SK-N-SH treated with all-trans-retinoic acid at 6 μM for 48 hours (cell line): ENCODE measurements around the gene TSPO.

Source experiments
- ATAC-seq: fragments of 200-7000 bp; cut with Tn5 transposase; 3 replicates; pipeline ENCODE4 v1.9.1; 2020; ENCODE audit warnings: mild to moderate bottlenecking, moderate library complexity
- ARNTL ChIP-seq: fragments of 450-650 bp; formaldehyde crosslinking; IDR thresholded peaks from 2 replicates; pipeline ENCODE4 v1.5.0; 2020; ENCODE audit warnings: low read depth, mild to moderate bottlenecking, moderate library complexity, borderline replicate concordance
- BACH2 ChIP-seq: fragments of 250-450 bp; sonication (Bioruptor Pico); IDR thresholded peaks from 2 replicates; pipeline ENCODE4 v1.9.0; 2021; ENCODE audit warnings: mild to moderate bottlenecking, borderline replicate concordance
- CSDC2 ChIP-seq: fragments of 250-450 bp; sonication (Bioruptor Pico); IDR thresholded peaks from 2 replicates; pipeline ENCODE4 v1.5.0; 2020; ENCODE audit warnings: mild to moderate bottlenecking, moderate library complexity
- ESRRG ChIP-seq: fragments of 250-450 bp; sonication (Bioruptor Pico); IDR thresholded peaks from 2 replicates; pipeline ENCODE4 v1.6.1; 2021; ENCODE audit warnings: mild to moderate bottlenecking
- GLIS3 ChIP-seq: fragments of 250-450 bp; sonication (Bioruptor Pico); IDR thresholded peaks from 2 replicates; pipeline ENCODE4 v1.5.0; 2020; ENCODE audit warnings: mild to moderate bottlenecking, moderate library complexity
- ISL1 ChIP-seq: fragments of 250-450 bp; sonication (Bioruptor Pico); IDR thresholded peaks from 2 replicates; pipeline ENCODE4 v2.1.2; 2022; ENCODE audit warnings: mild to moderate bottlenecking, moderate library complexity
- OSR1 ChIP-seq: fragments of 250-450 bp; sonication (Bioruptor Pico); IDR thresholded peaks from 2 replicates; pipeline ENCODE4 v1.8.0; 2022; ENCODE audit warnings: moderate library complexity, mild to moderate bottlenecking, inconsistent platforms
- PATZ1 ChIP-seq: fragments of 250-450 bp; sonication (Bioruptor Pico); IDR thresholded peaks from 2 replicates; pipeline ENCODE4 v1.8.0; 2020; ENCODE audit warnings: mild to moderate bottlenecking, moderate library complexity, borderline replicate concordance
- POU6F1 ChIP-seq: fragments of 250-450 bp; sonication (Bioruptor Pico); IDR thresholded peaks from 2 replicates; pipeline ENCODE4 v1.8.0; 2021; ENCODE audit warnings: low read depth, mild to moderate bottlenecking, moderate library complexity, borderline replicate concordance
- PPARA ChIP-seq: fragments of 250-450 bp; sonication (Bioruptor Pico); IDR thresholded peaks from 2 replicates; pipeline ENCODE4 v1.5.0; 2020; ENCODE audit warnings: mild to moderate bottlenecking, borderline replicate concordance
- RARB ChIP-seq: fragments of 250-450 bp; sonication (Bioruptor Pico); IDR thresholded peaks from 2 replicates; pipeline ENCODE4 v1.8.0; 2021; ENCODE audit warnings: mild to moderate bottlenecking, moderate library complexity
- SNAI2 ChIP-seq: fragments of 250-450 bp; sonication (Bioruptor Pico); IDR thresholded peaks from 2 replicates; pipeline ENCODE4 v1.5.0; 2020; ENCODE audit warnings: mild to moderate bottlenecking, moderate library complexity
- TCF4 ChIP-seq: fragments of 250-450 bp; sonication (Bioruptor Pico); IDR thresholded peaks from 2 replicates; pipeline ENCODE4 v1.8.0; 2021; ENCODE audit warnings: mild to moderate bottlenecking, moderate library complexity, borderline replicate concordance
- ZC3H10 ChIP-seq: fragments of 250-450 bp; sonication (Bioruptor Pico); IDR thresholded peaks from 2 replicates; pipeline ENCODE4 v1.5.1; 2021; ENCODE audit warnings: mild to moderate bottlenecking, moderate library complexity
- ZFP3 ChIP-seq: fragments of 250-450 bp; sonication (Bioruptor Pico); IDR thresholded peaks from 2 replicates; pipeline ENCODE4 v1.5.0; 2020; ENCODE audit warnings: mild to moderate bottlenecking, moderate library complexity
- ZFP30 ChIP-seq: fragments of 450-650 bp; formaldehyde crosslinking; IDR thresholded peaks from 2 replicates; pipeline ENCODE4 v1.5.0; 2022; ENCODE audit warnings: mild to moderate bottlenecking, moderate library complexity
- ZNF565 ChIP-seq: fragments of 450-650 bp; formaldehyde crosslinking; conservative IDR thresholded peaks from 2 replicates; pipeline ENCODE4 v1.5.0; 2020; ENCODE audit warnings: low read depth, mild to moderate bottlenecking, moderate library complexity
- ZNF70 ChIP-seq: fragments of 450-650 bp; formaldehyde crosslinking; IDR thresholded peaks from 2 replicates; pipeline ENCODE4 v1.5.0; 2020; ENCODE audit warnings: mild to moderate bottlenecking, moderate library complexity
- ZNF8 ChIP-seq: fragments of 450-650 bp; formaldehyde crosslinking; IDR thresholded peaks from 2 replicates; pipeline ENCODE4 v1.5.0; 2020; ENCODE audit warnings: mild to moderate bottlenecking, moderate library complexity
- TF ChIP-seq, protein P1 (sequence below): fragments of 250-450 bp; sonication (Bioruptor Pico); IDR thresholded peaks from 2 replicates; pipeline ENCODE4 v1.5.1; 2020; ENCODE audit warnings: low read depth, mild to moderate bottlenecking, moderate library complexity
- TF ChIP-seq, protein P2 (sequence below): fragments of 250-450 bp; sonication (Bioruptor Pico); IDR thresholded peaks from 2 replicates; pipeline ENCODE4 v1.5.1; 2021; ENCODE audit warnings: mild to moderate bottlenecking, moderate library complexity
- TF ChIP-seq, protein P3 (sequence below): fragments of 250-450 bp; sonication (Bioruptor Pico); IDR thresholded peaks from 2 replicates; pipeline ENCODE4 v1.5.0; 2020; ENCODE audit warnings: mild to moderate bottlenecking, moderate library complexity

TSPO gene

GRCh38 chr22:43106302-43106701 lies 45.1 kb upstream of the TSPO start (continued):
- TF ChIP-seq OSR1 (CRISPR knock-in tag): no peak
- TF ChIP-seq ZFP30 (CRISPR knock-in tag): no peak
- TF ChIP-seq GLIS3 (CRISPR knock-in tag): no peak
- TF ChIP-seq TCF4 (CRISPR knock-in tag): no peak
- TF ChIP-seq RARB (CRISPR knock-in tag): no peak
- no peak for TF ChIP-seq BACH2 (CRISPR knock-in tag)
- no peak for TF ChIP-seq POU6F1
- TF ChIP-seq SNAI2 (CRISPR knock-in tag): no peak

GRCh38 chr22:43109511-43109910 lies 41.8 kb upstream of the TSPO start:
- TF ChIP-seq CSDC2 (no peak), ARNTL (CRISPR knock-in tag) (no peak), ZNF565 (CRISPR knock-in tag) (no peak), OSR1 (CRISPR knock-in tag) (no peak), ZFP30 (CRISPR knock-in tag) (no peak), BACH2 (CRISPR knock-in tag) (no peak), ESRRG (no peak), POU6F1 (no peak), ZC3H10 (no peak), PATZ1 (CRISPR knock-in tag) (no peak), RARB (CRISPR knock-in tag) (no peak), TCF4 (CRISPR knock-in tag) (no peak), PPARA (CRISPR knock-in tag) (no peak), ZNF8 (CRISPR knock-in tag) (no peak)
- TF ChIP-seq, protein P1, sequence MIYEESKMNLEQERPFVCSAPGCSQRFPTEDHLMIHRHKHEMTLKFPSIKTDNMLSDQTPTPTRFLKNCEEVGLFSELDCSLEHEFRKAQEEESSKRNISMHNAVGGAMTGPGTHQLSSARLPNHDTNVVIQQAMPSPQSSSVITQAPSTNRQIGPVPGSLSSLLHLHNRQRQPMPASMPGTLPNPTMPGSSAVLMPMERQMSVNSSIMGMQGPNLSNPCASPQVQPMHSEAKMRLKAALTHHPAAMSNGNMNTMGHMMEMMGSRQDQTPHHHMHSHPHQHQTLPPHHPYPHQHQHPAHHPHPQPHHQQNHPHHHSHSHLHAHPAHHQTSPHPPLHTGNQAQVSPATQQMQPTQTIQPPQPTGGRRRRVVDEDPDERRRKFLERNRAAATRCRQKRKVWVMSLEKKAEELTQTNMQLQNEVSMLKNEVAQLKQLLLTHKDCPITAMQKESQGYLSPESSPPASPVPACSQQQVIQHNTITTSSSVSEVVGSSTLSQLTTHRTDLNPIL (CRISPR knock-in tag): no peak
- ATAC-seq: no peak

DNA sequence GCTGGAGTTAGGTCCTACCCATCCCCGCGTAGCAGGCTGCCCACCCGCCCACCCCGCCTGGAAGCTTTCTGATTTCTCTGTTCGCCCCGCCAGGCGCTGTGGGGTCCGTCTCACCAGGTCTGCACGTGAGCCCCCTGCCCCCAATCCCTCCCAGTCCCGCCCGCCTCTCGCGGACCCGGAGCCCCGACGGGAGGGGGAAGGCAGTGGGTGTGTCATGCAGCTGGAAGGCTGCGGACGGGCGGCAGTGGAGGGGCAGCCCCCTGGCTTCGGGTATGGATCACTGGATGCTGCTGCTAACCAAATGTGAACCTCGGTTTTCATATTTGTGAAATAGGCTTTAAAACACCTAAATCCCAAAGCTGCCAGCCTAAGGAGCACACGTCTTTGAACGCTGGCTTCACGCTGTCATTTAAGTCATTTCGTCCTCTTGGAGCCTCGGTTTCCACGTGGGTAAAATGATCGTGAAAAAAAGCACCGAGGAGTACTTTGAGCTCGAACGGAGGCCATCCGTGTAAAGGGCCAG lies 41.4 kb upstream of the TSPO start:
- no peak for ATAC-seq
- TF ChIP-seq, protein P2, sequence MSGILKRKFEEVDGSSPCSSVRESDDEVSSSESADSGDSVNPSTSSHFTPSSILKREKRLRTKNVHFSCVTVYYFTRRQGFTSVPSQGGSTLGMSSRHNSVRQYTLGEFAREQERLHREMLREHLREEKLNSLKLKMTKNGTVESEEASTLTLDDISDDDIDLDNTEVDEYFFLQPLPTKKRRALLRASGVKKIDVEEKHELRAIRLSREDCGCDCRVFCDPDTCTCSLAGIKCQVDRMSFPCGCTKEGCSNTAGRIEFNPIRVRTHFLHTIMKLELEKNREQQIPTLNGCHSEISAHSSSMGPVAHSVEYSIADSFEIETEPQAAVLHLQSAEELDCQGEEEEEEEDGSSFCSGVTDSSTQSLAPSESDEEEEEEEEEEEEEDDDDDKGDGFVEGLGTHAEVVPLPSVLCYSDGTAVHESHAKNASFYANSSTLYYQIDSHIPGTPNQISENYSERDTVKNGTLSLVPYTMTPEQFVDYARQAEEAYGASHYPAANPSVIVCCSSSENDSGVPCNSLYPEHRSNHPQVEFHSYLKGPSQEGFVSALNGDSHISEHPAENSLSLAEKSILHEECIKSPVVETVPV (CRISPR knock-in tag): no peak
- no peak for TF ChIP-seq BACH2 (CRISPR knock-in tag)
- TF ChIP-seq ZFP3 (CRISPR knock-in tag): no peak
- no peak for TF ChIP-seq PPARA (CRISPR knock-in tag)
- no peak for TF ChIP-seq PATZ1 (CRISPR knock-in tag)
- no peak for TF ChIP-seq POU6F1
- no peak for TF ChIP-seq ZNF70
- TF ChIP-seq ARNTL (CRISPR knock-in tag): no peak
- no peak for TF ChIP-seq TCF4 (CRISPR knock-in tag)
- TF ChIP-seq, protein P3, sequence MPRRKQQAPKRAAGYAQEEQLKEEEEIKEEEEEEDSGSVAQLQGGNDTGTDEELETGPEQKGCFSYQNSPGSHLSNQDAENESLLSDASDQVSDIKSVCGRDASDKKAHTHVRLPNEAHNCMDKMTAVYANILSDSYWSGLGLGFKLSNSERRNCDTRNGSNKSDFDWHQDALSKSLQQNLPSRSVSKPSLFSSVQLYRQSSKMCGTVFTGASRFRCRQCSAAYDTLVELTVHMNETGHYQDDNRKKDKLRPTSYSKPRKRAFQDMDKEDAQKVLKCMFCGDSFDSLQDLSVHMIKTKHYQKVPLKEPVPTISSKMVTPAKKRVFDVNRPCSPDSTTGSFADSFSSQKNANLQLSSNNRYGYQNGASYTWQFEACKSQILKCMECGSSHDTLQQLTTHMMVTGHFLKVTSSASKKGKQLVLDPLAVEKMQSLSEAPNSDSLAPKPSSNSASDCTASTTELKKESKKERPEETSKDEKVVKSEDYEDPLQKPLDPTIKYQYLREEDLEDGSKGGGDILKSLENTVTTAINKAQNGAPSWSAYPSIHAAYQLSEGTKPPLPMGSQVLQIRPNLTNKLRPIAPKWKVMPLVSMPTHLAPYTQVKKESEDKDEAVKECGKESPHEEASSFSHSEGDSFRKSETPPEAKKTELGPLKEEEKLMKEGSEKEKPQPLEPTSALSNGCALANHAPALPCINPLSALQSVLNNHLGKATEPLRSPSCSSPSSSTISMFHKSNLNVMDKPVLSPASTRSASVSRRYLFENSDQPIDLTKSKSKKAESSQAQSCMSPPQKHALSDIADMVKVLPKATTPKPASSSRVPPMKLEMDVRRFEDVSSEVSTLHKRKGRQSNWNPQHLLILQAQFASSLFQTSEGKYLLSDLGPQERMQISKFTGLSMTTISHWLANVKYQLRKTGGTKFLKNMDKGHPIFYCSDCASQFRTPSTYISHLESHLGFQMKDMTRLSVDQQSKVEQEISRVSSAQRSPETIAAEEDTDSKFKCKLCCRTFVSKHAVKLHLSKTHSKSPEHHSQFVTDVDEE (CRISPR knock-in tag): no peak
- TF ChIP-seq ESRRG: no peak
- TF ChIP-seq ZNF8 (CRISPR knock-in tag): no peak
- no peak for TF ChIP-seq GLIS3 (CRISPR knock-in tag)
- no peak for TF ChIP-seq ISL1 (CRISPR knock-in tag)
- TF ChIP-seq SNAI2 (CRISPR knock-in tag): no peak
- no peak for TF ChIP-seq ZC3H10
- no peak for TF ChIP-seq ZNF565 (CRISPR knock-in tag)
